SJSA1 (cell line): ENCODE results near the gene ATP5F1B. TPM values are rescaled to one million over a fixed set of nuclear protein-coding genes. Genes with fewer than 3 reads are reported as not detected.

Experiments used
- DNase-seq, 2 experiments: peaks; one replicate each; pipeline ENCODE4 v3.0.0-alpha.2; 2015 to 2020; ENCODE audit warnings: low spot score in 2 of 2, low read depth in 1 of 2
- H3K27ac ChIP-seq: fragments of 250-450 bp; sonication (Bioruptor Pico); 2 replicates; pipeline ENCODE4 v1.5.1; 2020; ENCODE audit warnings: mild to moderate bottlenecking, moderate library complexity
- H3K27me3 ChIP-seq: fragments of 250-450 bp; sonication (Bioruptor Pico); replicated peaks from 2 replicates; pipeline ENCODE4 v1.5.1; 2020; ENCODE audit warnings: mild to moderate bottlenecking, moderate library complexity
- H3K36me3 ChIP-seq: fragments of 250-450 bp; sonication (Bioruptor Pico); 2 replicates; pipeline ENCODE4 v1.5.1; 2020; ENCODE audit warnings: mild to moderate bottlenecking
- H3K4me1 ChIP-seq: fragments of 250-450 bp; sonication (Bioruptor Pico); replicated peaks from 2 replicates; pipeline ENCODE4 v1.6.1; 2021; ENCODE audit warnings: mild to moderate bottlenecking
- H3K4me3 ChIP-seq: fragments of 250-450 bp; sonication (Bioruptor Pico); 2 replicates; pipeline ENCODE4 v1.5.1; 2020; ENCODE audit warnings: mild to moderate bottlenecking
- H3K9me3 ChIP-seq: fragments of 250-450 bp; sonication (Bioruptor Pico); replicated peaks from 2 replicates; pipeline ENCODE4 v1.5.1; 2020; ENCODE audit warnings: mild to moderate bottlenecking
- total RNA-seq: library from RNA; depleted of rRNA; stranded (reverse); fragments of >200 nt; shearing (Covaris generic); gene quantifications from 2 replicates; pipeline ENCODE4 v1.2.3, GENCODE V29; 2014

Gene ATP5F1B
- total RNA-seq, 1 experiment from 2014 or later = 483 TPM

GRCh38 chr12:56635806-56636674 lies 9.7 kb downstream of the ATP5F1B start:
- peak overlapping the region; percentile 55 for H3K4me3 ChIP-seq
- DNase-seq = peak; percentile 90 to 93
- H3K4me1 ChIP-seq = peaks cover 39% of the 10 kb centered on the region
- H3K9me3 ChIP-seq = no peaks in the 10 kb centered on the region
- H3K27ac ChIP-seq = peak overlapping the region; percentile 43
- no peaks in the 10 kb centered on the region for H3K27me3 ChIP-seq
- peaks cover 33% of the 10 kb centered on the region for H3K36me3 ChIP-seq

- H3K4me1 ChIP-seq = peaks cover 43% of the 10 kb centered on the region
- no peaks in the 10 kb centered on the region for H3K27me3 ChIP-seq
- peak overlapping the region; percentile 12 for H3K27ac ChIP-seq
- DNase-seq = peak; percentile 69 to 85
- peaks cover 29% of the 10 kb centered on the region for H3K36me3 ChIP-seq
- peak overlapping the region; percentile 55 for H3K4me3 ChIP-seq
- H3K9me3 ChIP-seq = no peaks in the 10 kb centered on the region
Measured at GRCh38 chr12:56634837-56635791, 10.7 kb downstream of the ATP5F1B start.

DNA sequence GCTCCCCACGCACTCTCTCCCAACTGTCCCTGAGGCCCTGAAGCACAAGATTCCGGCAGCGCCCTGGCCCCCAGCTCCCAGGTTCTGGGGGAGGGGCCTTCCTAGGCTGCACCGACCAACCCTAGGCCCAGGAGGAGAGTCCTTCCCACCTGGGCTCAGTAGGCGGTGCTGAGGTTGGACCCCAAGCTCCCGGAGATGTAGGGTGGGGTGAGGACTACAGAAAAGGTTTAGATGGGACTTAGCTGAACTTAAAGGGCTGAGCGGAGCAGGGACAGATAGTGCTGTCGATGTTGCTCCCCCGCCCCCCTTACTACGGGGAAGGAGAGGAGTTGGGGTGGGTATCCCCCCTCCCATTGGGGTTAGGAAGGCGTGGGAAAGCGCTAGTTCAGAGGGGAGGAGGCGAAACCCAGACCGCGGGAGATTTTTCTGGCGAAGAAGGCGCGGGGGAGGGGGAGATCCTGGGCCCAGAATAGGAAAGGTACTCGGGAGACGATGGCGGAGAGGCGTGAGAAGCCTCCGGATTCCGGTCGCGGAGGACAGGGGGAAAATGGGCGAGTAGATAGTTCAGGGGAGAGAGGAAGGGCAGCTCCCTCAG lies 11.4 kb downstream of the ATP5F1B start:
- Histone ChIP-seq H3K4me3 (peak overlapping the region; percentile 55), H3K27me3 (no peaks in the 10 kb centered on the region), H3K27ac (no peak overlapping the region), H3K4me1 (peaks cover 43% of the 10 kb centered on the region), H3K9me3 (no peaks in the 10 kb centered on the region), H3K36me3 (peaks cover 25% of the 10 kb centered on the region)
- peak in 1 of 2 experiments; percentile 27 for DNase-seq

DNA sequence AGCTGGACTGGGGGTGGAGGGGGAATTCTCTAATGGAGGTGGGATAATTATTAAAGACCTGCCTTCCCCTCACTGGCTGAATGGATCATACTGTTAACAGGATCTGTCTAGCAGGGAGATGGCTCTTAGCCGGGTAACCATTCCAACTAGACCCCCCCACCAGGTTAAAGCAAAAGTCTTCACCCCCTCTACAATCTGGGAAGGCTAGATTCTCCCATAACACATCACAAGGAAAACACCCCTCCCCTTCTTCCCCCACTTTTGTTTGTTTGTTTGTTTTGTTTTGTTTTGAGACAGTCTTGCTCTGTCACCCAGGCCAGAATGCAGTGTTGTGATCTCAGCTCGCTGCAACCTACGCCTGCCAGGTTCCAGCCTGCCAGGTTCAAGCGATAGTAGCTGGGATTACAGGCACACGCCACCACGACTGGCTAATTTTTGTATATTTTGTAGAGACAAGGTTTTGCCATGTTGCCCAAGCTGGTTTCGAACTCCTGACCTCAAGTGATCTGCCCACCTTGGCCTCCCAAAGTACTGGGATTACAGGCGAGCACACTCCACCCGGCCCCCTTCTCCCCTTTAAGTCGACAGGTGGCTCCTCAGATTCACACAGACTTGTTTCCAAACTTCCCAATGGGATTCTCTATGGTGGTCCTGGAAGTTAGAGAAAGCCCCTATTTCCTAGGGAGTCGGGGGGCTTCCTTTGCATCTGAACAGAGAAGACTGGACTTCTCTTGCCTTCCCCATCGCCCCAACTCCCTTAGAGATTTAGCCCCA lies 12.1 kb downstream of the ATP5F1B start:
- no peak for DNase-seq

DNA sequence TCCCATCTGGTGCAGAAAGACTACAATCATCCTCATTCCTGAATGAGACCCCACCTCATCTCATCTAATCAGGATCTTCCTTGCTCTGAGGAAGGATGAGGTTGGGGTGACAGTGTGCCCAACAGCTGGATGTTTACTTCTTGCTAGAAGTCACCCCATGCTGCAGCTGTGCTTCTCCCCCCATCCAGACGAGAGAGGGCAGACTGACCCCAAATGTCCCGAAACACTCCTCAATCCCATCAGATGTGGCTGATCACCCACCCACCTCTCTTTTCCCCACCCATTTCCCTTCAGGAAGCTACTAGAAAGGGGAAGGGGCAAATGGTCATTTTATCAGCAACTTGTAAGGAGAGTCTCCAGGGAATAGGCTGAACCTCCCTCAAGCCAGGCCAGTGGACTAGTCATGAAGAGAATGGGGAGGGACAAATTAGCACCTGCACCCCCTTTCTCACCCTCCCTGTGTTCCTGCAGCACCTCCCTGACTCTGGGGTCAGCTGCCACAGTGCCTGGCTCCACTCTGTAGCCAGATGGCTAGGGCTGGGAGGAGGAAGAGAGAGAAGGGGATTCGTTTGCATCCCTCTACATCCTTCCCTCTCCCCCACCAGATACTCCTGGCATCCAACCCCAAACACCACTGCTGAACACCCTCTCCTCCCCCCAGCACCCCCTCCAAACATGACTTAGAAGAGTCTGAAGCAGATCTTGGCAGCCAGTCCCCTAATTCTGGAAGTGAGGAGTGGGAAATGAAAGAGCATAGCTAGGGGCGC lies 12.9 kb downstream of the ATP5F1B start:
- Histone ChIP-seq H3K4me1 (peaks cover 48% of the 10 kb centered on the region), H3K27ac (no peak overlapping the region), H3K36me3 (peaks cover 11% of the 10 kb centered on the region), H3K27me3 (no peaks in the 10 kb centered on the region), H3K9me3 (no peaks in the 10 kb centered on the region), H3K4me3 (no peak overlapping the region)
- DNase-seq = no peak

More for the DNA sequence above, 12.1 kb downstream of the ATP5F1B start:
- Histone ChIP-seq H3K36me3 (peaks cover 18% of the 10 kb centered on the region), H3K4me1 (peaks cover 43% of the 10 kb centered on the region), H3K27ac (no peak overlapping the region), H3K9me3 (no peaks in the 10 kb centered on the region), H3K4me3 (peak overlapping the region; percentile 55), H3K27me3 (no peaks in the 10 kb centered on the region)

- no peak overlapping the region for H3K4me3 ChIP-seq
- no peaks in the 10 kb centered on the region for H3K27me3 ChIP-seq
- no peak overlapping the region for H3K27ac ChIP-seq
- peak; percentile 40 to 63 for DNase-seq
- H3K4me1 ChIP-seq = peaks cover 45% of the 10 kb centered on the region
- peaks cover 3% of the 10 kb centered on the region for H3K36me3 ChIP-seq
- no peaks in the 10 kb centered on the region for H3K9me3 ChIP-seq
Measured at GRCh38 chr12:56631790-56632700, 13.7 kb downstream of the ATP5F1B start.

GRCh38 chr12:56630180-56630632 lies 15.6 kb downstream of the ATP5F1B start, which contains the start of gene BAZ2A:
BAZ2A (minus strand) TSS chr12:56630326; CDS start chr12:56617530, 12,796 bp downstream.
- Histone ChIP-seq H3K9me3 (no peaks in the 10 kb centered on the region), H3K36me3 (peaks cover 18% of the 10 kb centered on the region), H3K27me3 (no peaks in the 10 kb centered on the region), H3K4me3 (peak within 1 kb of the TSS; percentile 69), H3K4me1 (peaks cover 32% of the 10 kb centered on the region), H3K27ac (peak within 1 kb of the TSS; percentile 47)
- peak; percentile 40 to 82 for DNase-seq

- no peaks in the 10 kb centered on the region for H3K27me3 ChIP-seq
- H3K4me1 ChIP-seq = peaks cover 31% of the 10 kb centered on the region
- H3K36me3 ChIP-seq = peaks cover 18% of the 10 kb centered on the region
- H3K27ac ChIP-seq = peak overlapping the region; percentile 47
- no peaks in the 10 kb centered on the region for H3K9me3 ChIP-seq
- no peak for DNase-seq
- H3K4me3 ChIP-seq = peak overlapping the region; percentile 69
Measured at GRCh38 chr12:56629459-56630179, 16.2 kb downstream of the ATP5F1B start.

DNA sequence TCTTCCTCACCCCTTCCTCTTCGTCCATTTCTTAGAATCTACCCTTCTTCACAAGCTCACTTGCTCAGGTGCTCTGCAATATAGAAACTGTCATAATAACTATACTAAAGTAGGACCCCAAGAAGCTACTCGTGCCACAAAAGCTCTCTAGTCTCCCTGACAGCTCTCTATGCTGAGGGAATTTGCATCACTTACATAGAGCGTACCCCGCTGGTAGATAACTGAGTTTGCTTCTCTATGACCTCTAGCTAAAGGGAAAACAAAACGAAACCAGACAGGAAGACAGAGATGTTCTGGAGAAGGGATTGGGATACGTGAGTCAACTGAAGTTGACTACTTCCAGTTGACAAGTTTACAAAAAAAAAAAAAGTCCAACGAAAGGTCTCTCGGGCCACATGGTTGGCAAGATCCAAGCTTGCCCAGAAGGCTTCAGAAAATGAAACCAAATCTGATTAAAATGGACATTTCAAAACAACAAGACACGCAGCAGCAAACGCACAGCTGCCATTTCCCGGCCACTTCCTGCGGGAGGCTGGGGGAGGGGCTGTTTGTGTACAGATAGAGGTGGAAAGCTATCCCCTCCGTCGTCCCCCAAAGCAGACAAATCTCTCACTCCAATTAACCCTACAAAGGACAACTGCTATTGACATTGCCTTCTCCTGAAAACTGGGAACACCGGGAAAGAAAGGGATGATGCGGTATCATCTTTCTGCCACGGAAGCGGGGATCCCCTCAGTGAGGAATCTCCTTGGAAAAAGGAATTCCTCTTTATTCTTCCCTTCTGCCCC lies 16.9 kb downstream of the ATP5F1B start:
- Histone ChIP-seq H3K36me3 (peaks cover 26% of the 10 kb centered on the region), H3K9me3 (no peaks in the 10 kb centered on the region), H3K4me1 (peaks cover 23% of the 10 kb centered on the region), H3K4me3 (peak overlapping the region; percentile 69), H3K27ac (peak overlapping the region; percentile 34), H3K27me3 (no peaks in the 10 kb centered on the region)
- peak; percentile 52 to 55 for DNase-seq

DNA sequence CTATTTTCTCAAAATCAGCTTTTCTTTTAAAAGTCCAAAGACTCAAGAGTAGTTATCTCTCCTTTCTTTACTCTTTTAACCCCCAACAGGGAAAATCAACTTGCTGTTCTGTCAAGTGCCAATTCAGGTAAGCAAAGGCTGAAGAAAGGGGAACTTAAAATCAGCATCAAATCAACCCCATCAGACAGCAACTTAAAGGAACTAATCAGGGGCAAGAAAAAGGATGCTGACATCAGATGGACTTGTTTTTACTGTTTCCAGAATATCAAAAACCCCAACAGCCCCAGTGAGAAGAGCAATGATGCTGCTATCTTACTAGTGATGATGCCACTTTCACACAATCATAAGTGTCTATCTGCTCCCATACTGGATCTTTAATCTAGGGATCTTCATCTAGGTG lies 19.1 kb downstream of the ATP5F1B start:
- DNase-seq = no peak
- Histone ChIP-seq H3K4me3 (no peak overlapping the region), H3K36me3 (peaks cover 39% of the 10 kb centered on the region), H3K27ac (no peak overlapping the region), H3K9me3 (no peaks in the 10 kb centered on the region), H3K27me3 (no peaks in the 10 kb centered on the region), H3K4me1 (peaks cover 9% of the 10 kb centered on the region)
